Measurements from ENCODE around the gene ASF1B.

Gene ASF1B

DNA sequence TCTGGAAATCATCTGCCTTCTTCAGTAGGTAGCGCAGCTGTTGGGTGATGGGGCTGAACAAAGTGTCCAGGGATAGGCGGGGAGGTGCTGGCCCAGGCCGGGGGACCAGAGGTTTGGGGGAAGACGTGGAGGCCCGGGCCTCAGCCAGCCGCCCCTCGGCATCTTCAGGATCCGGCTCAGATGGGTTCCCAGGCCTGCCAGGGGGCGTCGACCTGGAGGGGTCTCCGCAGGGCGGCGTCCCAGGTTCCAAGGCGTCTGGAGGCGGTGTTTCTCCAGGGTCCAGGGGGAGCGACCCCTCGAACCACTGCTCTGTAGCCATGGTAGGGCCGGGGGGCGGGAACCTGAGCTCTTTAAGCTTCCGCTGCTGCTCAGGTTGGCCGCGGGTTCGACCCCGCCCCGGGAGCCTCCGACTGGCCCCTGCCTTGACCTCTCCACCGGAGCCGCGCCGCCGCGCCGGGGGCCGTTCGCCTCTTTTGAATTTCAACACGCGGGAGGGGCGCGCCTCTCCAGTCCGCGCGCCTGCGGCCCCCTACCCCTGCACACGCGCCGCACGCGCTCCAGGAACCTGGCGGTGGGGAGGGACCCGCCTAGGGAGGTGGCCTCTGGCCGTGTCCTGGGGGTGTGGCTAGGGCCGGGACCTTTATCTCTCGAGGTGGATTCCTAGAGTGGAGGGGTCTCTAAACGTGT is 50.9 kb downstream of the ASF1B start, which contains the start of gene C19orf67:
TSS of gene C19orf67 (minus strand) at position 475 of the 687 bp plus-strand sequence. CDS start at position 319, 156 bp downstream.
- no peak for DNase-seq (ENCODE audit: low spot score)

DNA sequence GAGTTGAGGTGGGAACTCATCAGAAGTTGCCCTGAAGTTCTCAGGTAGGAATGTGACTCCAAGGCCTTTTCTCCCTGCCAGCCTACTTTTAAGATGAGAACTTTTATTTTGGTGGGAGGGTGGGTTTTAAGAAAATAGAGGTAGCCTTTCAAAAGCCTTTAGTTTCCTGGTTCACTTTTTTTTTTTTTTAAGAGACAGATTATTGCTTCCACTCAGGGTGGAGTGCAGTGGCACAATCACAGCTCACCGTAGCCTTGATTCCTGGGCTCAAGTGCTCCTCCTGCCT is 53.8 kb downstream of the ASF1B start:
- no peak for DNase-seq (ENCODE audit: low spot score)

DNA sequence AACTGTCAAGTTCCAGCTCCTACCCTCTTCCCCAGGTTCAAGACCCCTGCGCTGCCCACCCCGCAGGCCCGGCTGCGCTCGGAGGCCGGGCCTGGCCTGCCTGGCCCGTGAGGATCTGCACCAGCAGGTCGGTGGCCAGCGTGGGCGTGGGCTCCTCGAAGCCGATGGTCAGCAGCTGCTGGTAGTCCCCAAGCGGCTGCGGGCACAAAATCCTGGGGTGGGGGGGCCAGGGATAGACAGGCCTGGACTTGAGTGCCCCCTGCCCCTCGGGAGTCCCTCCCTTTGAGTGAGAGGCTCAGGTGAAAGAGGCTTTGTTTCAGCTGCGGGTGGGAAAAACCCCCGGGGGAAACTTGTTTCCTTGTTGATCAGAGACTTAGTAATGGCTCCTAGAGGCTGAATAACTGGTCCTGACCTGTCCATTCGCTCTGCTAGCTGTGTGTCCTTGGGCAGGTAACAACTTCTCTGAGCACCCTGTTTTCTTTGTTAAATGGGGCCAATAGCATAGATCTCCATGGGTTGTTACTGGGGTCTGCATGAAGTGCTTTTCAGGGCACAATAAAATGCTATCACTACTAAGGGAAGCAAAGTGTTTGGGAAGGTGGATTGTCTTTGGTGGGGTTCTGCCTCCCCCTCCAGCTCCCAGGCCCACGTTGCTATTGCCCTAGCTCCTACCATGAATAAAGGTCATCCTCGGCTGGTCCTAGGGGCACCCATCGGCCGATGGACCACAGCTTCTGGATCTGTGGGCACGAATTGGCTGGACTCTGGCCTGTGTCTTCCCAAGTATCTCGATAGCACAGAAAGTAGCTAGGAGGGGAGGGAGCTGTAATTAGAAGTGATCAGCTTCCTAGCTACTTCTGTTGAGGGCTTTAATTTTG is 54.4 kb downstream of the ASF1B start:
- no peak for DNase-seq (ENCODE audit: low spot score)

DNA sequence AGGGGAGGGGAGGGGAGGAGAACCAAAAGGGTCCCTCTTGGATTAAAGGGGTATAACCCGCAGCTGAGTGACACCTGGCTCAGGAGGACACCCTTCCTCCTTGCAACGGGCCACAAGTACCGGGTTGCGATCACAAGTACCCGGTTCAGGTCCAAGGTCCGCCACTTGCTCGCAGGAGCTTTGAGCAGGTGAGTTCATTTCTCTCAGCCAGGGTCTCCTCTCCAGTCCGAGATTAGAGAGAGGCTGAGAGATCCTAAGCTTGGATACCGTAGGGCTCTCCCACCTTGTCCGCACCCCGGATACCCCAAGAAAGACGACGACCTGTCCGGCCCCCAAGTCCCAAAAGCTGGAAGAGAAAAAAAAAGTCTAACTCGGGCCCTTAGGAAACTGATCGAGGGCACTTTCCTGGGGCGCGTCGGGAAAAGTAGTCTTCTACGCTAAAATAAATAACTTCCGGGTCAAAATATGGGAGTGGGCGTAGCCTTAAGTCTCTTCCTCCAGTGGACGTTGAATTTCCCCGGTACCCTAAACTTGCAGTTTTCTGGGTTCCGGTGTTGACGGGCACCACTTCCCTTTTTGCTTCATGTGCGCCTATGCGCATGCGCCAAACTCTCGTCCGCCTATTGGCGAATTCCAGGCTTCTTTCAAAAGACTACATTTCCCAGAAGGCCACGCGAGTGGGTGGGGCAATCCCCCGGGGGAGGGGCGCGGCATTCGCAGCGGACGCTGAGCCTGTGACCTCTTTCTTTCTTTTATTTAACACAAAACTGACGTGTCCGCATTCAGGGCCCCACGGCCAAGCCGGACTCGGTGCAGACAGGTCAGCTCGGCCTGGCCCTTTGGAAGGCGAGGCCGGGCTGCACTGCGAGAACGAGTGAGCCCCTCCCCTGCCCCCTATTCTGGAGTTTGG is 55.2 kb downstream of the ASF1B start:
- peak; percentile 100 for DNase-seq (ENCODE audit: low spot score)

DNA sequence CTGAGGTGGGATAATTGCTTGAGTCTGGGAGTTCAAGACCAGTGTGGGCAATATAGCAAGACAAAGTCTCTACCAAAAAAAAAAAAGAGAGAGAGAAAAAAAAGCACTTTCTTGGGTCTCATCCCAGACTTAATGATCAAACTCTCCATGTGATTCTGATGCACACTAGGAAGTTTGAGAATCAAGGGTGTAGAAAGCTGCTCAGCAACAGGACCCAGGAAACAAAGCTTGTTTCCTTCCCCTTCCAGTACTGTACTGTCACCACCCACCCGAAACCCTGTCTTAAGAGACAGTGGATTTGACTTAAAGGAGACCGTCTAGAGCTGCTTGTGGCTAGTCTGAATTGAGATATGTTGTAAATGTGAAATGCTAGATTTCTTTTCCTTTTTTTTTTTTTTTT is 58.0 kb downstream of the ASF1B start:
- DNase-seq (ENCODE audit: low spot score) = no peak

DNA sequence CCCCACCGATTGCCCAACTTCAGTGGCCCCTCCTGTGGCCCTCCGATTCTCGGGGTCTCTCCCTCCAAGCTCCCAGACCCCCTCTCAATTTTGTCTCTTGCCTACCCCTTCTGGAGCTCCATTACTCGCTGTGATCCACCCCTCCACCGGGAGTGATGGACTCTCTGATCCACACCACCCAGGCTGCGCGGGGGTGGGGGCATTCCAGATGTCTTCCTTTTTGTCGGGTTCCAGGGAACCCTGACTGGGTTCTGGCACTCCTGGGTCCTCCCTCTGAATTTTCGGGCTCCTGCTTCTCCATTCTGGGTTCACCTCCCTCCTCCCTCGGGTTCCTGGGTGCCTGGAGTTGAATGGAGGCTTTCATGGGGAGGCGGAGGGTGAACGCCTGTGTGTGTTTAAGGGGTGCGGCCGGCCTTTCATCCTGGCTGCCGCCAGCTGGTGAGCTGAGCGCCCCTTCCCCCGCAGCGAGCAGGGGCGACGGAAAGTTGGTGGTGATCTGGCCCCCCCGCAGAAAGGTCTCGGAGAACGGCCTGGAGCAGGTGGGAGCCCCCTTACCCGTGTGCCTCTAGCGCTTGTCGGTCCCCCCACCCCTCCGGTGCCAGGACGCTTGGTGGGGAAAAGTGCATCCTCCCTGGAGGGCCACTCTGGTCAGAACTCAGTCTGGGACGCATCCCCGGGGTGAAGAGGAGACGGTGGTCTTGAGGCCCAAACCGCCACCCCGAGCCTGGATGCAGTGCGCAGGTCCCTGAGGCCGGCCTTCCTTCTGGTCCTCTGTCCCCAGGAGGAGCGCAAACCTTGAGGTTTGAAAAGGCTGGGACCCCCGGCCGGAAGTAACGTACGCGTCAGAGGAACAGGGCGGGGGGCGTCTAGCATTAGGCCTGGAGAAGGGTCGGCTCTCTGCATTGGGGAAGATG is 62.2 kb downstream of the ASF1B start:
- DNase-seq (ENCODE audit: low spot score) = no peak

DNA sequence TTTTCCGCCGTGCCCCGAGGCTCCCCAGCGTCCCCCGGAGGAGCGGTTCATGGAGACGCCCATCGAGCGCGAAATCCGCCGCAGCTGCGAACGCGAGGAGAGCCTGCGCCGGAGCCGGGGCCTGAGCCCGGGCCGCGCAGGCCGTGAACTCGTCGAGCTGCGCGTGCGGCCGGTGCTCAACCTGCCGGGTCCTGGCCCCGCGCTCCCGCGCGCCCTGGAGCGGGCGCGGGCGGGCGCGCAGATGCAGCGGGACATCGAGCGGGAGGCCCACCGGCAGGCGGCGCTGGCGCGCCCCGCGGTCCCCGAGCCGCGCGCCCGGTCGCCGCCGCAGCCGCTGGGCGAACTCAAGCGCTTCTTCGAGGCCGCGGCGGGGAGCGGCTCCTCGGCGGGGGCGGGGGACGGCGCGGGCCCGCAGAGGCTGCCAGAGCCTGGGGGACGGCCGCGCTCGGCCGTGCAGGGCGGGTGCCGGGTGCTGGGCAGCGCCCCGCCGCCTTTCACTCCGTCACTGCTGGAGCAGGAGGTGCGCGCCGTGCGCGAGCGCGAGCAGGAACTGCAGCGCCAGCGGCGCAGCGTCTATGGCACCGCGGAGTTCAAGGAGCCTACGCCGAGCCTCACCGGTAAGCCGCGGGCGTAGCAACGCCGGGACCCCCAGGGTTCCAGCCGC is 63.0 kb downstream of the ASF1B start:
- DNase-seq (ENCODE audit: low spot score) = peak; percentile 77

DNA sequence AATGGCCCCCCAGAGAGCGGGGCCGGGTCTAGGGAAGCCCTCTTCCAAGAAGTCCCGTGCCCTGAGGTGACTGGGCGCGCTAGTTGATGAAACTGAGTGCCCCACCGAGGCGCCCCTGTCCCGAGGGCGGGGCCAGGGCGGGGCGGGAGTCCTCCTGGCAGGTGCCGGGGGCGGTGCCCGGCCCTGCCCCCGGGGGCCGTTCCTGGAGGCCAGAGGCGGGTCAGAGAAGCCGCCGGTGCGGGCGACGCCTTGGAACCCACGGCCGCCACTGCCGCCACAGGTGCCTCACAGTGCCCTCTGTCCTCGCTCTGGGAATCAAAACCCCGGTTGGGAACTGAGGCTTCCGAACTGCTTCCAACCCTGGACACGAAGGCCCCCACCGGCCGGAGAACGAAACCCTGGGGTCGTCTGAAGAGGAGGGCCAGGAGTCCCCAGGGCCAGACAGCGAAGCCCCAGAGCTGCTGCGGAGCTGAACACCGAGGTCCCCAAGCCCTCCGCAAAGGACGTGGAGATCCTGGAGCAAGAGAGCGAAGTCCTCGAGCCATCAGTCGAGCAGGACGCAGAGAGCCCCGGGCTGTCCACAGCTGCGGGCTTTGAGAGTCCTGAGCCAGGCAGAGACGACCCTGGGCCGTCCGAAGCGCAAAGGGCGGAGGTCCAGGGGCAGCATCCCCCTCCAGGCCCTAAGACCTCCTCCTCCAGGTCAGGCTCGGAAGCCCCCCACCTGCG is 63.7 kb downstream of the ASF1B start, which contains the start of gene MISP3:
TSS of gene MISP3 (plus strand) at position 252 of the 726 bp plus-strand sequence. CDS start 524 bp downstream, outside the sequence.
- DNase-seq (ENCODE audit: low spot score) = no peak

DNA sequence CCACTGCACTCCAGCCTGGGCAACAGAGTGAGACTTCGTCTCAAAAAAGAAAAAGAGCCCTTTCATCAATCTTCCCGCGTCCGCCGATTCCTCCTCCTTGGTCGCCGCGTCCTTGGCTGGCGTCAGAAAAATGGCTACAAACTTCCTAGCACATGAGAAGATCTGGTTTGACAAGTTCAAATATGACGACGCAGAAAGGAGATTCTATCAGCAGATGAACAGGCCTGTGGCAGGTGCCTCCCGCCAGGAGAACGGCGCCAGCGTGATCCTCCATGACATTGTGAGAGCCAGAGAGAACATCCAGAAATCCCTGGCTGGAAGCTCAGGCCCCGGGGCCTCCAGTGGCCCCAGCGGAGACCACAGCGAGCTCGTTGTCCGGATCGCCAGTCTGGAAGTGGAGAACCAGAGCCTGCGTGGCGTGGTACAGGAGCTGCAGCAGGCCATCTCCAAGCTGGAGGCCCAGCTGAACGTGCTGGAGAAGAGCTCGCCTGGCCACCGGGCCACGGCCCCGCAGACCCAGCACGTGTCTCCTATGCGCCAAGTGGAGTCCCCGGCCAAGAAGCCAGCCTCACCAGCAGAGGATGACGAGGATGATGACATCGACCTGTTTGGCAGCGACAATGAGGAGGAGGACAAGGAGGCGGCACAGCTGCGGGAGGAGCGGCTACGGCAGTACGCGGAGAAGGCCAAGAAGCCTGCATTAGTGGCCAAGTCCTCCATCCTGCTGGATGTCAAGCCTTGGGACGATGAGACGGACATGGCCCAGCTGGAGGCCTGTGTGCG is 65.9 kb downstream of the ASF1B start:
- DNase-seq (ENCODE audit: low spot score) = no peak

All from putamen (tissue), 1 donor.